HCT116 (cell line): ENCODE measurements around the gene PELO. TPM values are rescaled to one million over a fixed set of nuclear protein-coding genes. Genes with fewer than 3 reads are reported as not detected.

Experiments
- ATAC-seq: fragments of 200-7000 bp; cut with Tn5 transposase; 2 replicates; pipeline ENCODE4 v1.9.1; 2020; ENCODE audit warnings: mild to moderate bottlenecking, moderate library complexity
- BruUV-seq: library from RNA; stranded (reverse); fragments of 400-500 nt; replicated peaks from 2 replicates; lab custom pipeline; 2021; lab: Mats Ljungman, UMichigan
- CTCF ChIA-PET: fragments of 300-600 bp; sonication (Branson Sonifier 250); formaldehyde crosslinking; loops from one replicate; lab custom pipeline; 2021; ENCODE audit warnings: antibody characterized with exemption; lab: Charles Lee
- POLR2A ChIA-PET: fragments of 300-600, 350-600 bp; sonication (Branson Sonifier 250); formaldehyde crosslinking; loops from one replicate; lab custom pipeline; 2021; ENCODE audit warnings: antibody characterized with exemption; lab: Charles Lee
- RAD21 ChIA-PET, 2 experiments: fragments of 300-600 bp; sonication (Branson Sonifier 250); formaldehyde crosslinking; loops; one replicate each; lab custom pipeline; 2023; ENCODE audit warnings: low total read pairs in 2 of 2; ENCODE audit not compliant: uncharacterized antibody in 2 of 2, unreplicated experiment in 2 of 2, low non-redundant PET in 1 of 2; lab: Charles Lee
- DNase-seq: peaks from one replicate; pipeline ENCODE4 v3.0.0-alpha.2; 2010; ENCODE audit warnings: low read depth, low spot score
- H2AFZ ChIP-seq: fragments of 200-600 bp; shearing (Covaris generic), sonication (generic); 2 replicates; pipeline ENCODE4 v1.6.1; 2017; ENCODE audit warnings: low read depth, mixed run types, mixed read lengths, antibody characterized with exemption, low read length; ENCODE audit not compliant: poor library complexity, severe bottlenecking
- H3K27ac ChIP-seq: 2 replicates; pipeline ENCODE4 v1.5.1; 2012; ENCODE audit warnings: low read depth, low read length
- H3K27me3 ChIP-seq: fragments of 200-600 bp; sonication (generic); 2 replicates; pipeline ENCODE4 v1.6.1; 2016; ENCODE audit warnings: mixed run types, low read length, mixed read lengths; ENCODE audit not compliant: insufficient read depth
- H3K36me3 ChIP-seq, 2 experiments: fragments of 200-500 bp in 1 of 2; fragments of 200-600 bp in 1 of 2; sonication (Bioruptor generic) in 1 of 2; sonication (generic) in 1 of 2; 2 replicates each; pipeline versions ENCODE4 v1.5.1 to v1.6.1; 2014 to 2016; ENCODE audit warnings: low read length in 2 of 2, inconsistent platforms in 1 of 2, mixed read lengths in 1 of 2, mixed run types in 1 of 2; ENCODE audit not compliant: insufficient read depth in 2 of 2, control insufficient read depth in 1 of 2
- H3K4me1 ChIP-seq, 2 experiments: fragments of 200-600 bp in 1 of 2; sonication (generic) in 1 of 2; 2 replicates each; pipeline versions ENCODE4 v1.5.1 to v1.6.1; 2012 to 2017; ENCODE audit warnings: low read length in 2 of 2, inconsistent platforms in 1 of 2, mild to moderate bottlenecking in 1 of 2, mixed read lengths in 1 of 2, mixed run types in 1 of 2, moderate library complexity in 1 of 2; ENCODE audit not compliant: insufficient read depth in 2 of 2, control insufficient read depth in 1 of 2
- H3K4me2 ChIP-seq: fragments of 200-600 bp; sonication (generic); 2 replicates; pipeline ENCODE4 v1.6.1; 2017; ENCODE audit warnings: mixed run types, low read length, mixed read lengths
- H3K4me3 ChIP-seq, 2 experiments: fragments of 200-600 bp in 1 of 2; sonication (generic) in 1 of 2; replicated peaks in 1 of 2; 2 replicates each; pipeline ENCODE4 v1.5.1; 2011 to 2016; ENCODE audit warnings: low read length in 2 of 2, control low read depth in 1 of 2, low read depth in 1 of 2, mild to moderate bottlenecking in 1 of 2, mixed read lengths in 1 of 2, mixed run types in 1 of 2
- H3K79me2 ChIP-seq: fragments of 200-600 bp; sonication (generic); 2 replicates; pipeline ENCODE4 v1.6.1; 2017; ENCODE audit warnings: mild to moderate bottlenecking, mixed run types, low read length, moderate library complexity, mixed read lengths; ENCODE audit not compliant: insufficient read depth
- H3K9ac ChIP-seq: fragments of 200-600 bp; sonication (generic); 2 replicates; pipeline ENCODE4 v1.6.1; 2016; ENCODE audit warnings: low read length, mixed read lengths
- H3K9me2 ChIP-seq: fragments of 200-600 bp; sonication (generic), shearing (Covaris generic); 2 replicates; pipeline ENCODE4 v1.6.1; 2017; ENCODE audit warnings: mixed run types, mild to moderate bottlenecking, moderate library complexity; ENCODE audit not compliant: insufficient read depth
- H3K9me3 ChIP-seq, 2 experiments: fragments of 200-500 bp in 1 of 2; fragments of 200-600 bp in 1 of 2; sonication (Bioruptor generic) in 1 of 2; sonication (generic) in 1 of 2; 2 replicates each; pipeline ENCODE4 v1.6.1; 2014 to 2017; ENCODE audit warnings: low read length in 2 of 2, mixed read lengths in 2 of 2, inconsistent platforms in 1 of 2, low read depth in 1 of 2, mild to moderate bottlenecking in 1 of 2, mixed run types in 1 of 2, moderate library complexity in 1 of 2; ENCODE audit not compliant: control insufficient read depth in 1 of 2, insufficient read depth in 1 of 2
- H4K20me1 ChIP-seq: fragments of 200-600 bp; sonication (generic), shearing (Covaris generic); 2 replicates; pipeline ENCODE4 v1.6.1; 2017; ENCODE audit warnings: mixed run types, mild to moderate bottlenecking, moderate library complexity; ENCODE audit not compliant: insufficient read depth
- CBX3 ChIP-seq: IDR thresholded peaks from 2 replicates; pipeline ENCODE4 v1.6.1; 2012; ENCODE audit warnings: low read depth
- CEBPB ChIP-seq: IDR thresholded peaks from 2 replicates; pipeline ENCODE4 v1.6.1; 2012; ENCODE audit warnings: low read depth
- EGR1 ChIP-seq: IDR thresholded peaks from 2 replicates; pipeline ENCODE4 v1.6.1; 2012; ENCODE audit warnings: low read depth
- FOSL1 ChIP-seq: IDR thresholded peaks from 2 replicates; pipeline ENCODE4 v1.6.1; 2012; ENCODE audit warnings: low read depth
- SIN3A ChIP-seq: IDR thresholded peaks from 2 replicates; pipeline ENCODE4 v1.6.1; 2012; ENCODE audit warnings: low read depth
- SP1 ChIP-seq: IDR thresholded peaks from 2 replicates; pipeline ENCODE4 v1.6.1; 2012; ENCODE audit warnings: low read depth
- TCF7L2 ChIP-seq: IDR thresholded peaks from 2 replicates; pipeline ENCODE4 v1.7.0; 2011; ENCODE audit warnings: borderline replicate concordance, inconsistent platforms; ENCODE audit not compliant: insufficient read depth, insufficient read length; ENCODE audit errors: extremely low read depth
- YY1 ChIP-seq: IDR thresholded peaks from 2 replicates; pipeline ENCODE4 v1.6.1; 2011; ENCODE audit warnings: low read length, low read depth, moderate library complexity, mild to moderate bottlenecking; ENCODE audit not compliant: insufficient replicate concordance; ENCODE audit errors: extremely low read depth
- ZFX ChIP-seq: fragments of 450-650 bp; IDR thresholded peaks from 2 replicates; pipeline ENCODE4 v1.6.1; 2017
- ZNF274 ChIP-seq: fragments of 200-500 bp; sonication (Bioruptor generic); IDR thresholded peaks from 2 replicates; pipeline ENCODE4 v1.6.1; 2014; ENCODE audit warnings: mild to moderate bottlenecking, low read depth, low read length, inconsistent platforms
- intact Hi-C: fragments of 100-400 bp; cut with micrococcal nuclease; formaldehyde crosslinking; loops from 2 replicates; pipeline ENCODE4 v1.10.0; 2022
- total RNA-seq: library from RNA; stranded (reverse); gene quantifications from one replicate; pipeline ENCODE4 v1.2.1, GENCODE V29; 2021; ENCODE audit not compliant: unreplicated experiment
- TF ChIP-seq, protein P1 (sequence below): IDR thresholded peaks from 2 replicates; pipeline ENCODE4 v1.6.1; 2012
- TF ChIP-seq, protein P2 (sequence below): IDR thresholded peaks from 2 replicates; pipeline ENCODE4 v1.6.1; 2012; ENCODE audit warnings: low read depth

PELO gene
- total RNA-seq, 1 experiment from 2014 or later = 16.5 TPM

DNA sequence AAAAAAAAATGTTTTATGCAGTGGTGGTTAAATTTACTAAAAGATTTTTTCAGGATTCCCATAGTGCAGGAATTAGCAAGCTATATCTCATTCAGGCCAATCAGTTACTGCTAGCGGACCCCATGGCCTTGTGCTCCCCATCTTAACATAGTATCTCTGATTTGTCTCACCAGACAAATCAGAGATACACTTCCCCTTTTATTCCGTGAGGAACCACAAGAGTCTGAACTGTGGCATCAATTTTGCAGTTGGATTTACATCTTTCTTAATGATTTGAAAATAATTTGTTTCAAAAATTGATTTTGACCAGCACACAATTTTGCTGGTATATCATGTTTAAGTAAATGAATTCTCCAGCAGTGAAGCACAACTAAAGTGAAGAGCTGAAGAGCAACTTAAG is 17.9 kb downstream of the PELO start:
- RAD21 ChIA-PET = no interaction called here
- Histone ChIP-seq H3K79me2 (peaks cover 42% of the 10 kb centered on the region), H3K9me3 (no peaks in the 10 kb centered on the region), H4K20me1 (peaks cover 10% of the 10 kb centered on the region; the same call in 1 of the 2 replicates), H3K36me3 (peaks cover 16 to 29% of the 10 kb centered on the region in 2 experiments), H3K9me2 (no peaks in the 10 kb centered on the region), H3K27me3 (no peaks in the 10 kb centered on the region), H3K27ac (no peak overlapping the region), H2AFZ (no peak overlapping the region), H3K4me2 (no peak overlapping the region), H3K4me1 (peaks cover 6 to 24% of the 10 kb centered on the region in 2 experiments; a peak in 3 of 4 replicates), H3K9ac (no peak overlapping the region), H3K4me3 (no peak overlapping the region)
- no peak for DNase-seq
- intact Hi-C loops = no loop called here
- no peak for TF ChIP-seq CEBPB
- TF ChIP-seq, protein P1, sequence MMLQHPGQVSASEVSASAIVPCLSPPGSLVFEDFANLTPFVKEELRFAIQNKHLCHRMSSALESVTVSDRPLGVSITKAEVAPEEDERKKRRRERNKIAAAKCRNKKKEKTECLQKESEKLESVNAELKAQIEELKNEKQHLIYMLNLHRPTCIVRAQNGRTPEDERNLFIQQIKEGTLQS = no peak
- TF ChIP-seq EGR1 = no peak
- TF ChIP-seq ZFX = no peak
- TF ChIP-seq SIN3A = no peak
- TF ChIP-seq YY1 = no peak
- no peak for TF ChIP-seq SP1
- TF ChIP-seq, protein P2, sequence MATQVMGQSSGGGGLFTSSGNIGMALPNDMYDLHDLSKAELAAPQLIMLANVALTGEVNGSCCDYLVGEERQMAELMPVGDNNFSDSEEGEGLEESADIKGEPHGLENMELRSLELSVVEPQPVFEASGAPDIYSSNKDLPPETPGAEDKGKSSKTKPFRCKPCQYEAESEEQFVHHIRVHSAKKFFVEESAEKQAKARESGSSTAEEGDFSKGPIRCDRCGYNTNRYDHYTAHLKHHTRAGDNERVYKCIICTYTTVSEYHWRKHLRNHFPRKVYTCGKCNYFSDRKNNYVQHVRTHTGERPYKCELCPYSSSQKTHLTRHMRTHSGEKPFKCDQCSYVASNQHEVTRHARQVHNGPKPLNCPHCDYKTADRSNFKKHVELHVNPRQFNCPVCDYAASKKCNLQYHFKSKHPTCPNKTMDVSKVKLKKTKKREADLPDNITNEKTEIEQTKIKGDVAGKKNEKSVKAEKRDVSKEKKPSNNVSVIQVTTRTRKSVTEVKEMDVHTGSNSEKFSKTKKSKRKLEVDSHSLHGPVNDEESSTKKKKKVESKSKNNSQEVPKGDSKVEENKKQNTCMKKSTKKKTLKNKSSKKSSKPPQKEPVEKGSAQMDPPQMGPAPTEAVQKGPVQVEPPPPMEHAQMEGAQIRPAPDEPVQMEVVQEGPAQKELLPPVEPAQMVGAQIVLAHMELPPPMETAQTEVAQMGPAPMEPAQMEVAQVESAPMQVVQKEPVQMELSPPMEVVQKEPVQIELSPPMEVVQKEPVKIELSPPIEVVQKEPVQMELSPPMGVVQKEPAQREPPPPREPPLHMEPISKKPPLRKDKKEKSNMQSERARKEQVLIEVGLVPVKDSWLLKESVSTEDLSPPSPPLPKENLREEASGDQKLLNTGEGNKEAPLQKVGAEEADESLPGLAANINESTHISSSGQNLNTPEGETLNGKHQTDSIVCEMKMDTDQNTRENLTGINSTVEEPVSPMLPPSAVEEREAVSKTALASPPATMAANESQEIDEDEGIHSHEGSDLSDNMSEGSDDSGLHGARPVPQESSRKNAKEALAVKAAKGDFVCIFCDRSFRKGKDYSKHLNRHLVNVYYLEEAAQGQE = no peak
- no peak for TF ChIP-seq ZNF274
- no peak for TF ChIP-seq CBX3
- TF ChIP-seq TCF7L2 = no peak
- TF ChIP-seq FOSL1 = no peak
- POLR2A ChIA-PET = no interaction called here
- BruUV-seq = no TSS peak
- CTCF ChIA-PET = no interaction called here
- ATAC-seq = no peak
